Fibroblast of pulmonary artery (primary cell): Measurements from ENCODE around the gene MYG1.

ENCODE experiments used
- DNase-seq: peaks from one replicate; pipeline ENCODE4 v3.0.0-alpha.2; 2010; ENCODE audit warnings: low read depth
- H3K4me3 ChIP-seq: replicated peaks from 2 replicates; pipeline ENCODE4 v1.5.1; 2011; ENCODE audit warnings: low read depth, mild to moderate bottlenecking, control low read depth, low read length, moderate library complexity
- TF ChIP-seq, protein P1 (sequence below): IDR thresholded peaks from 2 replicates; pipeline ENCODE4 v1.5.1; 2011; ENCODE audit warnings: mild to moderate bottlenecking, control low read depth, low read length, inconsistent platforms; ENCODE audit errors: missing control alignments

Gene MYG1

DNA sequence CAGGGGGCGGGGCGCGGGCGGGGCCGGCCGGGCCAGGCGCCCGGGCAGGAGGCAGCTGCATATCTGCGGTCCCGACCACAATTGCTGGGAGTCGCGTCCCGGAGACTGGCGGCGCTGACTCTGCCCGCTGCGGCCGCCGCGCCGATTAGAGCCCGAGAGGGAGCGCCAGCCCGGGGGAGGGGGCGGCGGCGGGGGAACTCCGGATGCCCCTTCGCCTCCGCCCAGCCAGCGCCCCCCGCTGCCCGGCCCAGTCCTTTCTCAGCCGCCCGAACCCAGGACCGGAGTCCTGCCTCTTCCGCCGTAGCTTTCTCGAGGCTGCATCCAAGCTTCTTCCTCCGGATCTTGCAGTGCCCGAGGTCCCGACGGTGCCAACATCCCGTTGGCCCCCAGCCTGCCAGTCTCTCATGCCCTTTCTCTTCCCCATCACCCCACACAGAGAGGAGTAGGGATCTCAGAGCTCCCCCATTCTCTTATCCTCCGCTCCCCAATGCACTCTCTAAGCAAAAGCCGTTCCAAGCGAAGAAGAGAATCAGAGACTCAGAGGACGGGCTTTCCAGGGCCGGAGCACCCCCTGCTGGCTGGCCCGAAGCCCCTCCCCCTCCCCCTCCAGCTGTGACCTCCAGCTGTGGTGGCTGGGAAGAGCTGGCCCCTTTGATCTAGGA lies 45.5 kb downstream of the MYG1 start:
- TF ChIP-seq, protein P1, sequence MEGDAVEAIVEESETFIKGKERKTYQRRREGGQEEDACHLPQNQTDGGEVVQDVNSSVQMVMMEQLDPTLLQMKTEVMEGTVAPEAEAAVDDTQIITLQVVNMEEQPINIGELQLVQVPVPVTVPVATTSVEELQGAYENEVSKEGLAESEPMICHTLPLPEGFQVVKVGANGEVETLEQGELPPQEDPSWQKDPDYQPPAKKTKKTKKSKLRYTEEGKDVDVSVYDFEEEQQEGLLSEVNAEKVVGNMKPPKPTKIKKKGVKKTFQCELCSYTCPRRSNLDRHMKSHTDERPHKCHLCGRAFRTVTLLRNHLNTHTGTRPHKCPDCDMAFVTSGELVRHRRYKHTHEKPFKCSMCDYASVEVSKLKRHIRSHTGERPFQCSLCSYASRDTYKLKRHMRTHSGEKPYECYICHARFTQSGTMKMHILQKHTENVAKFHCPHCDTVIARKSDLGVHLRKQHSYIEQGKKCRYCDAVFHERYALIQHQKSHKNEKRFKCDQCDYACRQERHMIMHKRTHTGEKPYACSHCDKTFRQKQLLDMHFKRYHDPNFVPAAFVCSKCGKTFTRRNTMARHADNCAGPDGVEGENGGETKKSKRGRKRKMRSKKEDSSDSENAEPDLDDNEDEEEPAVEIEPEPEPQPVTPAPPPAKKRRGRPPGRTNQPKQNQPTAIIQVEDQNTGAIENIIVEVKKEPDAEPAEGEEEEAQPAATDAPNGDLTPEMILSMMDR = peak; percentile 74
- peak overlapping the region; percentile 65 for H3K4me3 ChIP-seq
- peak; percentile 78 for DNase-seq

DNA sequence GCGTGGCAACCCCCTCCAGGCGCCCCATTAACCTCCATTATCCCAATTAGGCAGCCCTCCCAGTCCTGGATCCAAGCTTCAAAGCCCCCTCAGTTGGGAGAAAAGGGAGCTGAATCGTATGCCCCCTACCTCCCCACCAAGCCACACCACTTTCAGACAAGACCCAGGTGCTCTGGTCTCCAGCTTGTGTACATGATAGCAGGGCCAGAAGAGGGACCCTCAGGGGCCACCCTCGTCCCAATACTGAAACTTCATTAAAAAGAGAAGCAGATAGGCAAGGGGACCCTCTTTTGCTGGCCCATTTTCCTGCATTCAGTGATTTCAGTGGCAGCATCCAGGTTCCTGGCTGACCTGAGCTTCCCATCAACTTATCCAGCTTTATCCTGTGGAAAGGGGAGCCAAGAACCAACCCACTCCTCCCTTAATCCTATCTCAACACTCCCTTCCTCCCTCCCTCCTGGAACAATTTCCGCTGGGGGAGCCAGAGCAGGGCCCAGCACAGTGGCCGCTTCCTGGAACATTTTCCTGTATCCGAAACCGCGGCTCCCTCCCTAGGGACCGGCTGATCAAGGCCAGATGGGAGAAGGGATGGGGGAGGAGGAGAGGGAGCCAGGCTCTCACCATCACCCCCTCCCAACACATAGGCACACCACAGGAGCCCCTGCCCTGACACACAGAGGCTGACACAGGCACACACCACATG lies 46.1 kb downstream of the MYG1 start:
- H3K4me3 ChIP-seq = peak overlapping the region; percentile 65
- TF ChIP-seq, protein P1 = no peak
- DNase-seq = peak; percentile 61

- no peak overlapping the region for H3K4me3 ChIP-seq
- TF ChIP-seq, protein P1 = no peak
- DNase-seq = no peak
Observed at GRCh38 chr12:53346491-53346890, 47.0 kb downstream of the MYG1 start.

DNA sequence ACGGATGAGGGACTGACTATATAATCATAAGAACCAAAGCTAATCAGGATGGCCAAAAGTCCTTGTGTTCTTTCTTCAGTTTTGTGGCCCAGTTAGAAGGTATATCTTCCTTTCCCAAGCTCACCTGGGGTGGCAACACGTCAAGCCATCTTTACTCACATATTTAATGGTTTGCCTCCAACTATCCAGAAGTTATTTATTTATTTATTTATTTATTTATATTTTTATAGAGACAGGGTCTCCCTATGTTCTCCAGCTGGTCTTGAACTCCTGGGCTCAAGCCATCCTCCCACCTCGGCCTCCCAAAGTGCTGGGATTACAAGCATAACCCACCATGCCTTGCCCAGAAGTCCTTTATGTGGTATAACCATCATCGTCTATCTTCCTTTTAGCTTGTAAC lies 48.4 kb downstream of the MYG1 start:
- no peak overlapping the region for H3K4me3 ChIP-seq
- TF ChIP-seq, protein P1 = no peak
- DNase-seq = no peak

- no peak overlapping the region for H3K4me3 ChIP-seq
- TF ChIP-seq, protein P1 = peak; percentile 94
- peak; percentile 93 for DNase-seq
Observed at GRCh38 chr12:53352331-53353256, 53.1 kb downstream of the MYG1 start.

DNA sequence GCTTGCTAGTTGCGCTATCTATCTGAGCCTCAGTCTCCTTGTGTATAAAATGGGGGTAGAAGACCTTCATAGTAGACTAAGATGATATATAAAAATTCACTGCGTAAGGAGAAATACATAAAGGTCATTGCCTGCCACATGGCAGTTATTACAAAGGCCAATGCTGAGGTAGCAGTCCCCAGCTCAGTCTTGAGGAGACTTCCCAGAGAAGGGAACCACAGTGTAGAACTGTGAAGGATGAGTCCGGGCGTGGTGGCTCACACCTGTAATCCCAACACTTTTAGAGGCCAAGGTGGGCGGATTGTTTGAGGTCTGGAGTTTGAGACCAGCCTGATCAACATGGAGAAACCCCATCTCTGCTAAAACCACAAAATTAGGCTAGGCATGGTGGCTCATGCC lies 53.8 kb downstream of the MYG1 start:
- H3K4me3 ChIP-seq = no peak overlapping the region
- DNase-seq = no peak
- TF ChIP-seq, protein P1 = no peak
